ENCODE measurements around the gene HCFC1.

The HCFC1 gene

DNA sequence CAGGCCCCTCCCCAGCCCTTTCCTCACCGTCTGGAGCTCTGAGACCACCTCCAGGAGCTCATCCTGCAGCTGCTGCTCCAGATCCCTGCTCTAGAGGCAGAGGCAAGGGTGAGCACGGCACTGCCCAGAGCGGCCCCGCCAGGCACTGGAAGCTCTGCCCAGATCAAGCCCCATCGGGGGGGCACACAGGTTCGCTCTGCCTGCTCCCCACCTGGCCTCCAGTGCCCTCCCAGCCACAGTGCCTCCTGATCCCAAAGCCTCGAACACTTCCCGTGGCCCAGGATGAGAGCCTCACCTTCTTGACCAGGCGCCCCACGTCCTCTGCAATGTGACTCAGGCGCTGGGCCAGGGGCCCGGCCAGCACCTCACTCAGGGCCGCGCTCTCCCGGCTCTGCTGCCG lies 50.5 kb downstream of the HCFC1 start:
- TF ChIP-seq, protein P1, sequence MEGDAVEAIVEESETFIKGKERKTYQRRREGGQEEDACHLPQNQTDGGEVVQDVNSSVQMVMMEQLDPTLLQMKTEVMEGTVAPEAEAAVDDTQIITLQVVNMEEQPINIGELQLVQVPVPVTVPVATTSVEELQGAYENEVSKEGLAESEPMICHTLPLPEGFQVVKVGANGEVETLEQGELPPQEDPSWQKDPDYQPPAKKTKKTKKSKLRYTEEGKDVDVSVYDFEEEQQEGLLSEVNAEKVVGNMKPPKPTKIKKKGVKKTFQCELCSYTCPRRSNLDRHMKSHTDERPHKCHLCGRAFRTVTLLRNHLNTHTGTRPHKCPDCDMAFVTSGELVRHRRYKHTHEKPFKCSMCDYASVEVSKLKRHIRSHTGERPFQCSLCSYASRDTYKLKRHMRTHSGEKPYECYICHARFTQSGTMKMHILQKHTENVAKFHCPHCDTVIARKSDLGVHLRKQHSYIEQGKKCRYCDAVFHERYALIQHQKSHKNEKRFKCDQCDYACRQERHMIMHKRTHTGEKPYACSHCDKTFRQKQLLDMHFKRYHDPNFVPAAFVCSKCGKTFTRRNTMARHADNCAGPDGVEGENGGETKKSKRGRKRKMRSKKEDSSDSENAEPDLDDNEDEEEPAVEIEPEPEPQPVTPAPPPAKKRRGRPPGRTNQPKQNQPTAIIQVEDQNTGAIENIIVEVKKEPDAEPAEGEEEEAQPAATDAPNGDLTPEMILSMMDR (IDR thresholded peaks at IDR 0.05; ENCODE audit: borderline replicate concordance, extremely low read depth, low read length, poor library complexity, severe bottlenecking): no peak
- TF ChIP-seq EZH2 (IDR thresholded peaks at IDR 0.05; ENCODE audit: borderline replicate concordance, low read depth, low read length, severe bottlenecking): no peak
- H3K9ac ChIP-seq (ENCODE audit: low read depth, low read length): no peak overlapping the region
- no peaks in the 10 kb centered on the region for H3K27me3 ChIP-seq (ENCODE audit: insufficient read depth, low read length, poor library complexity)
- no peak overlapping the region for H3K4me2 ChIP-seq (ENCODE audit: insufficient read depth, low read length)
- peaks cover 65% of the 10 kb centered on the region for H3K79me2 ChIP-seq (ENCODE audit: insufficient read depth, low read length)
- H3K4me1 ChIP-seq (ENCODE audit: insufficient read depth, low read length): peaks cover 37% of the 10 kb centered on the region
- H3K4me3 ChIP-seq (ENCODE audit: low read depth in 1 of 2, low read length in 2 of 2): no peak overlapping the region
- no peak overlapping the region for H3K27ac ChIP-seq (ENCODE audit: low read length)
- peaks cover 81% of the 10 kb centered on the region for H3K36me3 ChIP-seq (ENCODE audit: insufficient read depth, low read length)
- peaks cover 36% of the 10 kb centered on the region for H4K20me1 ChIP-seq (ENCODE audit: insufficient read depth, low read length)
- DNase-seq (no peak), ATAC-seq (ENCODE audit: insufficient read depth, low read depth) (no peak)
- no peak overlapping the region for H2AFZ ChIP-seq (ENCODE audit: low read depth, low read length)
- no peaks in the 10 kb centered on the region for H3K9me3 ChIP-seq (ENCODE audit: insufficient read depth, low read length, severe bottlenecking)

GRCh38 chrX:153920546-153920945 lies 51.1 kb downstream of the HCFC1 start:
- peaks cover 86% of the 10 kb centered on the region for H3K36me3 ChIP-seq (ENCODE audit: insufficient read depth, low read length)
- H3K27me3 ChIP-seq (ENCODE audit: insufficient read depth, low read length, poor library complexity): no peaks in the 10 kb centered on the region
- no peak overlapping the region for H3K9ac ChIP-seq (ENCODE audit: low read depth, low read length)
- no peak overlapping the region for H3K4me3 ChIP-seq (ENCODE audit: low read depth in 1 of 2, low read length in 2 of 2)
- no peak overlapping the region for H3K4me2 ChIP-seq (ENCODE audit: insufficient read depth, low read length)
- ATAC-seq (ENCODE audit: insufficient read depth, low read depth) (no peak), DNase-seq (no peak)
- H3K79me2 ChIP-seq (ENCODE audit: insufficient read depth, low read length): peaks cover 60% of the 10 kb centered on the region
- no peaks in the 10 kb centered on the region for H3K9me3 ChIP-seq (ENCODE audit: insufficient read depth, low read length, severe bottlenecking)
- H3K4me1 ChIP-seq (ENCODE audit: insufficient read depth, low read length): peaks cover 37% of the 10 kb centered on the region
- TF ChIP-seq EZH2 (IDR thresholded peaks at IDR 0.05; ENCODE audit: borderline replicate concordance, low read depth, low read length, severe bottlenecking): no peak
- TF ChIP-seq, protein P1 (IDR thresholded peaks at IDR 0.05; ENCODE audit: borderline replicate concordance, extremely low read depth, low read length, poor library complexity, severe bottlenecking): no peak
- H4K20me1 ChIP-seq (ENCODE audit: insufficient read depth, low read length): peaks cover 40% of the 10 kb centered on the region
- H2AFZ ChIP-seq (ENCODE audit: low read depth, low read length): no peak overlapping the region
- H3K27ac ChIP-seq (ENCODE audit: low read length): no peak overlapping the region; the same call in 1 of the 2 replicates

- TF ChIP-seq, protein P1 (IDR thresholded peaks at IDR 0.05; ENCODE audit: borderline replicate concordance, extremely low read depth, low read length, poor library complexity, severe bottlenecking): no peak
- no peak for TF ChIP-seq EZH2 (IDR thresholded peaks at IDR 0.05; ENCODE audit: borderline replicate concordance, low read depth, low read length, severe bottlenecking)
- Histone ChIP-seq H3K36me3 (ENCODE audit: insufficient read depth, low read length) (peaks cover 76% of the 10 kb centered on the region), H3K4me3 (ENCODE audit: low read depth in 1 of 2, low read length in 2 of 2) (no peak overlapping the region), H3K9me3 (ENCODE audit: insufficient read depth, low read length, severe bottlenecking) (no peaks in the 10 kb centered on the region), H4K20me1 (ENCODE audit: insufficient read depth, low read length) (peaks cover 42% of the 10 kb centered on the region), H3K4me1 (ENCODE audit: insufficient read depth, low read length) (peaks cover 27% of the 10 kb centered on the region), H2AFZ (ENCODE audit: low read depth, low read length) (no peak overlapping the region), H3K27me3 (ENCODE audit: insufficient read depth, low read length, poor library complexity) (no peaks in the 10 kb centered on the region), H3K9ac (ENCODE audit: low read depth, low read length) (no peak overlapping the region), H3K4me2 (ENCODE audit: insufficient read depth, low read length) (no peak overlapping the region), H3K27ac (ENCODE audit: low read length) (no peak overlapping the region), H3K79me2 (ENCODE audit: insufficient read depth, low read length) (peaks cover 47% of the 10 kb centered on the region)
- no peak for DNase-seq
- no peak for ATAC-seq (ENCODE audit: insufficient read depth, low read depth)
Measured at GRCh38 chrX:153919281-153919680, 52.3 kb downstream of the HCFC1 start.

DNA sequence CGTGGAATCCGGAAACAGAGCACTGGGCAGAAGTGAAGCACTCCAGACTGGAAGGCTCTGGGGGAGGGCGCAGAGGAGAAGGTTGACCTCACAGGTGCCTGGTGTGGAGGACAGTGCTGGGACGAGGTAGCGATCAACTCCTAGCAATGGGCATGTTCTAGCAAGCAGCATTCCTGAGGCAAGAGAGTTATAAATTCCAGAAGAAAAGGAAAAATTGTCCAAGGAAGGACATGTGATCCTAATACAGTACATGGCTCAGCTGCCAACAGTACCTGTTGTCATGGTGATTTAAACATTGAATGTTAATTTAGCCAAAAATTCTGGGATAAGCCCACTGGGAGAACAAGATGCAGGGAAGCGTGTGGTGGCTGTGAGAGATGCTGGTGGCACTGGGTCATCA lies 53.7 kb downstream of the HCFC1 start:
- TF ChIP-seq, protein P1 (IDR thresholded peaks at IDR 0.05; ENCODE audit: borderline replicate concordance, extremely low read depth, low read length, poor library complexity, severe bottlenecking): no peak
- no peaks in the 10 kb centered on the region for H3K9me3 ChIP-seq (ENCODE audit: insufficient read depth, low read length, severe bottlenecking)
- H3K4me2 ChIP-seq (ENCODE audit: insufficient read depth, low read length): no peak overlapping the region
- no peak overlapping the region for H3K27ac ChIP-seq (ENCODE audit: low read length)
- H3K4me1 ChIP-seq (ENCODE audit: insufficient read depth, low read length): peaks cover 13% of the 10 kb centered on the region
- H3K4me3 ChIP-seq (ENCODE audit: low read depth in 1 of 2, low read length in 2 of 2): no peak overlapping the region
- H3K9ac ChIP-seq (ENCODE audit: low read depth, low read length): no peak overlapping the region
- peaks cover 33% of the 10 kb centered on the region for H3K79me2 ChIP-seq (ENCODE audit: insufficient read depth, low read length)
- peaks cover 80% of the 10 kb centered on the region for H3K36me3 ChIP-seq (ENCODE audit: insufficient read depth, low read length)
- H4K20me1 ChIP-seq (ENCODE audit: insufficient read depth, low read length): peaks cover 38% of the 10 kb centered on the region
- H2AFZ ChIP-seq (ENCODE audit: low read depth, low read length): no peak overlapping the region
- ATAC-seq (ENCODE audit: insufficient read depth, low read depth) (no peak), DNase-seq (no peak)
- no peaks in the 10 kb centered on the region for H3K27me3 ChIP-seq (ENCODE audit: insufficient read depth, low read length, poor library complexity)
